ENCODE results near the gene OR8D1. TPM values are rescaled to one million over a fixed set of nuclear protein-coding genes. Genes with fewer than 3 reads are reported as not detected.

Gene OR8D1
- total and polyA plus RNA-seq, 9 donors: not detected

DNA sequence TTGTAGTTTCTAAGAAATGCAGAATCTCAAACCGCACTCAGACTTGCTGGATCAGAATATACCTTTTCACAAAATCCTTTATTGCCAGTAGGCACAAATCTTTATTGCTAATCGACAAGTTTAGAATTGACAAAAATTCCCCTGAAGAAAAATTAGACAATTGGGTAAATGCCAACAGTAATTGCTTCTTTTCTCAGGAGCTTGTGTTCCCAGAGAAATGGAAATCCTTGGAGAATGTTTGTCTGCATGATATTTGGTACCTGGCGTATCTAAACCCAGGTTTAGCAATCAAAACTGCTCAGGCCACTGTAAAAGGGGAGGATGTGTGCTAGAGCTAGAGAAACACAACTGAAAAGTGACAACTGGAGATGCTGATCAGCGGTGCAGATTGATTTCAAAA lies 57.7 kb downstream of the OR8D1 start, which contains the start of gene OR8G5:
OR8G5 (plus strand) TSS at position 301 of the 400 bp plus-strand sequence. CDS start 8,556 bp downstream, outside the sequence.
- no peaks in the 10 kb centered on the region for H3K36me3 ChIP-seq
- no peak for DNase-seq
- intact Hi-C loops (cut with DNase I): no loop called here
- TF ChIP-seq EP300 (IDR thresholded peaks at IDR 0.05): no peak
- no peak for TF ChIP-seq POLR2A (IDR thresholded peaks at IDR 0.05)
- no peak for TF ChIP-seq CTCF (IDR thresholded peaks at IDR 0.05)
- no peaks in the 10 kb centered on the region for H3K27me3 ChIP-seq
- no peak within 1 kb of the TSS for H3K27ac ChIP-seq
- H3K4me1 ChIP-seq (ENCODE audit: insufficient read depth): no peaks in the 10 kb centered on the region
- WGBS, 3 donors: 65 to 84% (median 82%) methylated on average over 4 of the region's 4 CpGs
- H3K4me3 ChIP-seq: no peak within 1 kb of the TSS
- H3K9me3 ChIP-seq: no peaks in the 10 kb centered on the region

Other genes starting within 250 kb of the OR8D1 start
- gene VWA5A, start 198.5 kb downstream of the OR8D1 start, total RNA-seq: 10 to 100 TPM; 10.7 to 18.9 (median 16.7) TPM
- 10 to 100 TPM in 1 of 2 donors, 1 to 10 TPM in 1; 9.9 to 27.5 TPM for gene VWA5A, start 198.5 kb downstream of the OR8D1 start, polyA plus RNA-seq
- not detected for gene OR10D3, start 130.6 kb downstream of the OR8D1 start, total RNA-seq
- gene OR10D3, start 130.6 kb downstream of the OR8D1 start, polyA plus RNA-seq: not detected
- not detected for gene OR8G1, start 72.9 kb downstream of the OR8D1 start, total RNA-seq
- gene OR8G1, start 72.9 kb downstream of the OR8D1 start, polyA plus RNA-seq: not detected
- not detected for gene OR8G5, start 57.6 kb downstream of the OR8D1 start, total RNA-seq
- gene OR8G5, start 57.6 kb downstream of the OR8D1 start, polyA plus RNA-seq: not detected
- not detected for gene OR8D2, start 6.2 kb upstream of the OR8D1 start, total RNA-seq
- gene OR8D2, start 6.2 kb upstream of the OR8D1 start, polyA plus RNA-seq: not detected
- not detected for gene OR8B2, start 70.5 kb upstream of the OR8D1 start, total RNA-seq
- not detected for gene OR8B2, start 70.5 kb upstream of the OR8D1 start, polyA plus RNA-seq
- not detected for gene OR8B3, start 85.1 kb upstream of the OR8D1 start, total RNA-seq
- not detected for gene OR8B3, start 85.1 kb upstream of the OR8D1 start, polyA plus RNA-seq
- gene OR8B4, start 110.9 kb upstream of the OR8D1 start, total RNA-seq: not detected
- gene OR8B4, start 110.9 kb upstream of the OR8D1 start, polyA plus RNA-seq: not detected
- gene OR8B8, start 131.7 kb upstream of the OR8D1 start, total RNA-seq: not detected
- gene OR8B8, start 131.7 kb upstream of the OR8D1 start, polyA plus RNA-seq: not detected
- gene OR8B12, start 229.7 kb upstream of the OR8D1 start, total RNA-seq: not detected
- not detected for gene OR8B12, start 229.7 kb upstream of the OR8D1 start, polyA plus RNA-seq